ENCODE results near the gene PLEKHH1.

The PLEKHH1 gene

DNA sequence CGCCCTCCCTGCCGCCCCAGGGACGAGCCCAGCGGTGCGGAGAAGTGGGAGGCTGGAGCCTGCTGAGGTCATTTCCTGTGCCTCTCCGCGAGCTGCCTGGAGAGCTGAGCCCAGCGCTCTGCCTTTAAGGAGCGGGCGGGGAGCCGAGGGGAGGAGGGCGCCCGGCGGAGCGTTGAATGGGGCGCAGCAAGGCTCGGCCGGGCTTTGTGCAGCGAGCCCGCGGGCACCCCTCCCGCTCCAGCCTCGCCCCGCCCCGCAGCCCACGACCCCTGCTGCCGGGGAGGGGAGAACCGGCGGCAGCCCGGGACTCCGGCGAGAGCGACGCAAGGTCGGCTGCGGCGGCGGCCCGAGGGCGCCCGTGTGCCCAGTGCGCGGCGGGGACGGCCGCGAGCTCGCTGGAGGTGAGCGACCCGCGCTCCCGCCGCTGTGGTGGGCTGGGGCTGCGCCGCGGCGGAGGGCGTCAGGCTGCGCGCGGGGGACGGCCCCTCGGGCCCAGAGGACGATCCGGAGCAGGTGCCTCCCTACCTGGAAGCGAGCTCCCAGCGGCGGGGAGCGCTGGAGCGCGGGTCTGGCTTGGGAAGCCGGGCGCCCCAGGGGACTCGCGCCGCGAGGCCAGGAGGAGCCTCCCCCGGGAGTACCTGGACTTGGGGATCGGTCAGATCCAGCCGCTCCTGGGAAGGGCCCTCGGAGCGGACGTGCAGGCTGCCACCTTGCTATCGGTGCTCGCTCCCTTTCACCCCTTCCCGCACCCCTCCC, at the start of gene PLEKHH1:
TSS of gene PLEKHH1 (plus strand) at position 293 of the 756 bp plus-strand sequence. CDS start 8,578 bp downstream, outside the sequence.
- DNase-seq (ENCODE audit: low read depth in 2 of 2) = no peak

DNA sequence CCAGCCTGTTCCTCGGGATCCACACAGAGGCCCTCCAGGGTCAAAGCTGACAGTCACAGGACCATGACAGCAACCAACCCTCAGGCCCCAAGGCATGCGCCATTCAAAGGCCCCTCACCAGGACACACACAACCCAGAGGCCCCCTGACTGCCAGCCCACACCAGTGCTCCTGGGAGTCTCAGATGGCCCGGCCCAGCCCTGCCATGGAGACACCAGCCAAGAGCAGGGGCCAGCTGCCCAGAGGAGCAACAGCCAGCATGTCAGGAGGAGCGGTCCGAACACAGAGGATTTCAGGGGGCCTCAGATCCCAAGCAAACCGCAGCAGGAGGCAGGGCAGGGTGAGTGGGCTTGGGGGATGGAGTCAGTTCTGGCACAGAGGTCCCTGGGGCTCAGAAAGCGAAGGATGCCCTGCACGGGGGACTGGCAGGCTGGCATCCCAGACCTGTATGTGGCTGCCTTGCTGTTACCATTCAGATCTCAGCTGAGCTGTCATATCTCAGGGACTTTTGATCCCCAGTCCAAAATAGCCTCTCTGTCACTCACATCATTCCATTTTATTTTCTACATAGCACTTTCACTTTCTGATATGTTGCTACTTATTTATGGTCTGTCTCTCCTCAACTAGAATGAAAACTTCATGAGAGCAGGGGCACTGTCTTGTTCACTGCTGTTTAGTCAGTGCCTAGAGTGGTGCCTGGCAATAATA, 49.4 kb upstream of the PLEKHH1 start:
- DNase-seq (ENCODE audit: low read depth in 2 of 2) = no peak

- DNase-seq (ENCODE audit: low read depth in 2 of 2) = no peak
Observed at GRCh38 chr14:67485501-67486095, 47.5 kb upstream of the PLEKHH1 start.

GRCh38 chr14:67486890-67487289, 46.2 kb upstream of the PLEKHH1 start:
- no peak for DNase-seq (ENCODE audit: low read depth in 2 of 2)

DNA sequence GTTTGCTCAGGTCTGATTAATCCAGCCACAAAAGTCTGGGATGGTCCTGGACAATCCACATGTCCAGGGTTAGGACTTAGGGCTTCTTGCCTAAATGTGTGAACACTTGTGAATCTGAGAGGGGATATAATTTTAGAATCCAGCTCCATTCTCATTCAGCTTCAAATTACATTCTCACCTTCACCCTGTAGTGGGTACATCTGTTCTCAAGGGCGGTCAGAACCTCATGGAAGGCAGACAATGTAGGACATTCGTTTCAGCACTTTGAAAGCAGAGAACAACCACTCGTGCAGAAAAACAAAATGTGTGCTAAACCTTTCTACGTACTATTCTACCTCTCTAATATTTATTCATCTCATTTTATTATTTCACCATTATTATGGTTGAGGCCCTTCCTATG, 45.8 kb upstream of the PLEKHH1 start:
- DNase-seq (ENCODE audit: low read depth in 2 of 2) = no peak

- DNase-seq (ENCODE audit: low read depth in 2 of 2) = peak; percentile 36 to 52
Observed at GRCh38 chr14:67487937-67488893, 44.9 kb upstream of the PLEKHH1 start, which contains the start of gene TMEM229B. TMEM229B (minus strand) TSS chr14:67488721; CDS start chr14:67473923, 14,798 bp downstream.

DNA sequence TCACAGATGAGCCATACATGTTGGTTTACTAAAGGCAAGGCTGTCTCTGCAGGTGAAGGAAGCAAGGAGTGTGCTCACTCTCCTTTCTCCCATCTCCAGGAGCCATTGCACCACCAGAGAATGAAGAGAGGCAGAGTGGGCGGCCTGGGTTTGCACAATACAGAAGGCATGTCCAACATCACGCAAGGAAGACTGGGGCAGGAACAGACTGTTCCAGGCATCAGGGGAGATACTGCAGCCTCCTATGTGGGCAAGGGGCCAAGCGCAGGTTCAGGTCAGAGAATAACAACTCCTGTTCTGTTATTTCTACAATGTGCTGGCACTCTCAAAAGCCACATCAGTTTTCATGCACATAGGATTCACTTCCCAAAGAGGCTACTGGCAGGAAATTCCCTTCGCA, 42.9 kb upstream of the PLEKHH1 start:
- DNase-seq (ENCODE audit: low read depth in 2 of 2) = no peak

DNA sequence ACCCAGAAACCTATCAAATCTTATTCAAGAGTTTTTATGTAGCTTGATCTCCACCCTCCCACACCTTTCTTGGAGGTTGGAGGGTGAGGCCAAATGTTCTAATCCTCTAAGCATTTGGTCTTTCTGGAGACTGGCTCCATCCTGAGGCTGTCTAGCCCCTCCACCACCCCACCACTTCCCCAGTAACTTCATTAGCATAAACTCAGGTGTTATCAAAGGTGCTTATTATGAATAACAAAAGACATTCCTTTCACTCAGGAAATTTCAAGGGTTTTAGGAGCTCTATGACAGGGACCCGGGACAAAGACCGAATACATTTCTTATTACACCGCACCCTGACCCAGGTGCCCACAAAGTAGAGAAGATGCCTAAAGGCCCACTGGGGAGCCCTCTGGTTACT, 41.8 kb upstream of the PLEKHH1 start:
- no peak for DNase-seq (ENCODE audit: low read depth in 2 of 2)

GRCh38 chr14:67491741-67492507, 41.2 kb upstream of the PLEKHH1 start:
- DNase-seq (ENCODE audit: low read depth in 2 of 2) = no peak

- DNase-seq (ENCODE audit: low read depth in 2 of 2) = no peak
Observed at GRCh38 chr14:67492538-67492937, 40.6 kb upstream of the PLEKHH1 start.

DNA sequence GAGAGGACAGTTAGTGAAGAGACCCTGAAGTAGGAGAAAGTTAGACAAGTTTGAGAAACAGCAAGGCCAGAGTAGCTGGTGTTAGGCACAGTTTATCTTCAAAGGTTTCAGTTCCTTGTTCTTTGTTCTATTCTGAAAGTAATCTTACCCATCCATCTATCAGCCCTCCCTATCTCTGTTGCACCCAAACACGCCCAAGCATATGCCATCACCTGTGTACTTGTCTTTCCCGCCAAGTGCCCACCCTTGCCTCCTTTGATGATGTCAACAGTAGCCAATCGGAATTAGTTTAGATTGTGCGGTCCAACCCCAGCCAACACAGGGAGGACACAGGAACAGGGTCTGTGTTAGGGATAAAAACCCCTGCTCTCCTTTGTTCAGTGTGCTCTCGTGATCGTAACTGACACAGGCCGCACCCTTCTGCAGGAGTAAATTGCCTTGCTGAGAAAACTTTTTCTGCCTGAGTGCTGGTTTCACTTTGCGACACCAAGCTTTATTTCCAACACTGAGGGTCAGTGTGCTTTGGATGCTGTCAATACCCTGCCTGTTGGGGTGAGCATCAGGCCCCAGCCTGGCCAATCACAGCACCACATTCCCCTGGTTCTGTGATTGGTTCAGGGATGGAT, 39.9 kb upstream of the PLEKHH1 start:
- DNase-seq (ENCODE audit: low read depth in 2 of 2) = no peak

GRCh38 chr14:67495827-67496226, 37.3 kb upstream of the PLEKHH1 start:
- no peak for DNase-seq (ENCODE audit: low read depth in 2 of 2)

DNA sequence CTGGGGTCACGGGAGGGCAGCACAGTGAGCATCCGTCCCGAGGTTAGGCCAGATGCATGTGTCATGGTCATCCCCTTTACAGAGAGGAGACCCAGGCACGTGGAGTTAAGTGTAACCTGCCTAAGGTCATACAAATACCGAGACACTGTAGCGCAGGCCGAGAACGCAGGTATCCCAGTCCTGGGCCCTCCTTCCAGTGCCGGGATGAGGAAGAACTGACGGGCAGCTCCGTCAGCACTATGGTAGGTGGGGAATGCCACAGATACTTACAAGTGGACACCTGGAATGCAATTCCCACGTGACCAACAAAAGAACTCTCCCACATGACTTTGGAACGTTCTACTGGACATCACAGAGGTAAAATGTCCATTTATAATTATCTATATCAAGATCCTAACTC, 35.9 kb upstream of the PLEKHH1 start:
- no peak for DNase-seq (ENCODE audit: low read depth in 2 of 2)

DNA sequence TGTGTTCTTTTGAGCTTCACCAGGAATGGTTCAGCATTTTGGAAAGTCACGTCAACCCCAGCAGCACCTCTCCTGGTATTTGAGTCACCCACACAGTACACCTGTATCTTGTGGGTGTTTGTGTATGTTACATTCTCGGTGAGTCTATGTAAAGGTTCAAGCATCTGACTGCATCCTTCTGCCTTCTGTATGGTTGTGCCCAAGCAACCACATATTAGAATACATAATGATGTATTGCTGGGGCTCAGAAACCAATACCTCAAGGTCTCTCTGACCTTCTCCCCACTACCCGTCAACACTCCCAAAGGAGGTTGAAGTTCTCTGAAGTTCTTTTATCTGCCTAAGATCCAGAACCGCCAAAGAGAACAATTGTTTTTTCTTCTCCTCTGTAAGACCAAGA, 35.4 kb upstream of the PLEKHH1 start:
- no peak for DNase-seq (ENCODE audit: low read depth in 2 of 2)

DNA sequence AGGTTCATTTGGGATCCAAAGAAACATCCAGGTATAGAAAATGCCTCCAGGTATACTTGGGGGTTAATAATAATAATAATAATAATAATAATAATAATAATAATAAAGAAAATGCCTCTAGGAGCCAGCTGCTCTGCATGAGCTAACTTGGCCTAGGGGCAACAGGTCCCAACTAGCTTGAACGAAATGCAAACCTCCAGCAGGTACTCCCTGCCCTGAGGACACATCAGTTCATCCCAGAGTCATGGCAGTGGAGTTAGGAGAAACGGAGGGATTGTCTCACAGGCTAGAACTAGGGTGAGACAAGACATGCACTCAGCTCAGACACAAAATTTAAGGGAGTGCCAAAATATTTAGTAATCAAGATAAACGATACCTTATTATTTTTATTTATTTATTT, 32.1 kb upstream of the PLEKHH1 start:
- DNase-seq (ENCODE audit: low read depth in 2 of 2) = no peak

- no peak for DNase-seq (ENCODE audit: low read depth in 2 of 2)
Observed at GRCh38 chr14:67501670-67502069, 31.4 kb upstream of the PLEKHH1 start.

DNA sequence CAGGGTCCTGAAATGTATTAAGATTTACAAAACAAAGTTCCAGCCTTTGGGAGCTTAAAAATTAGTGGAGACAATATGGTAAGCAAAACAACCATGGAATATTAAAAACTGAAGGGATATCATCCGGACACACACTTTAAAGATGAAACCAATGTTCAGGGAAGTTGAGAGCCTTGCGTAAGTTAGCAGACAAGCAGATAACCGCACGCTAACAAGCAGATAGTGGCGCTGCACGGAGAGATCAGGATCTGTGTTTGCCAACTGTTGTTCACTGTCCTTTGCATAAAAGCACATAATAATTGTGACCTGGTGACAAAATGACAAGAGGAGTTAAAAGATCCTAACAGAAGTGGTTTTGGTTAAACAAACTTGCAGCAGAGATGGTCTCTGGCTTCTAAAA, 30.2 kb upstream of the PLEKHH1 start:
- DNase-seq (ENCODE audit: low read depth in 2 of 2) = no peak

- no peak for DNase-seq (ENCODE audit: low read depth in 2 of 2)
Observed at GRCh38 chr14:67503331-67503730, 29.8 kb upstream of the PLEKHH1 start.

GRCh38 chr14:67505254-67505653, 27.8 kb upstream of the PLEKHH1 start:
- no peak for DNase-seq (ENCODE audit: low read depth in 2 of 2)

DNA sequence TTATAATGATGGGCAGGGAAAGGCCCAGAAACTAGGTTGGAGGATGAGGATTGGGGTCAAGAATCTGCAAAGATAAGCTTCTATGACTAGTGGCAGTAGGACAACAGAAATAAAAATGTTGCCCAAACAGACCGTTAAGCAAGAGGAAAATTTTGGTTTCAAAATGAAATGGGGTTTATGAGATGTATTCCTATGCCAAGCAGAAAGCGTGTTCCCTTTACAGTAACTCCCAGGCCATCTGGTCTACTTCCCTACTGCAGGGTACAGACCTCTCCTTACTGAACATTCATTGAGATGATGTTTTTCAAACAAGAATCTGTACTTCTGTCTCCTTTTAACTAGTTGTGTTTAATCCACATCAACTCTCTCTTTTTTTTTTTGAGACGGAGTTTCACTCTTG, 24.1 kb upstream of the PLEKHH1 start:
- no peak for DNase-seq (ENCODE audit: low read depth in 2 of 2)
